Right cardiac atrium (tissue), 5 donors: ENCODE results near the gene TMEM229A. TPM values are rescaled to one million over a fixed set of nuclear protein-coding genes. Genes with fewer than 3 reads are reported as not detected.

ENCODE experiments used
- ATAC-seq, 2 donors: fragments of 200-7000 bp; cut with Tn5 transposase; one replicate each; pipeline versions ENCODE4 v1.8.0 to v1.9.1; 2020; ENCODE audit warnings: moderate library complexity in 2 of 2, mild to moderate bottlenecking in 1 of 2
- DNase-seq, 3 donors: peaks; one replicate each; pipeline ENCODE4 v3.0.0-alpha.2; 2020
- H3K27ac ChIP-seq: one replicate; pipeline ENCODE4 v1.5.1; 2013; ENCODE audit warnings: mild to moderate bottlenecking, low read length, control low read depth, moderate library complexity
- H3K27me3 ChIP-seq: one replicate; pipeline ENCODE4 v1.6.1; 2013; ENCODE audit not compliant: control insufficient read depth, insufficient read depth
- H3K4me1 ChIP-seq: one replicate; pipeline ENCODE4 v1.6.1; 2013; ENCODE audit warnings: low read length; ENCODE audit not compliant: control insufficient read depth, insufficient read depth
- H3K4me3 ChIP-seq: one replicate; pipeline ENCODE4 v1.5.1; 2013; ENCODE audit warnings: low read length, control low read depth
- H3K9me3 ChIP-seq: one replicate; pipeline ENCODE4 v1.6.1; 2013; ENCODE audit warnings: low read length; ENCODE audit not compliant: control insufficient read depth
- WGBS: extraction: QIAGEN DNeasy Blood & Tissue Kit; methylation state at CpG from one replicate; pipeline ENCODE4 v1.1.7; 2013; 5-methylcytosine and 5-hydroxymethylcytosine counted together
- intact Hi-C, 4 donors: fragments of 100-400 bp; cut with DNase I; formaldehyde crosslinking; loops; one replicate each; pipeline versions ENCODE4 v1.11.0 to v1.14.0; 2022 to 2023
- polyA plus RNA-seq: library from polyadenylated mRNA; stranded (reverse); fragments of 200-250 nt; gene quantifications from one replicate; pipeline ENCODE4 v1.2.3, GENCODE V29; 2013
- total RNA-seq, 4 donors: library from RNA; stranded (reverse); fragmentation: NEBNext Ultra II Directional; extraction: Animal tissue kit (Norgen Biotek cat#: 25700); gene quantifications; one replicate each; pipeline ENCODE4 v1.2.1, GENCODE V29; 2021
- donor health status: healthy with polysubstance abuse.
- donor health status: DM: no; HTN: yes; CAD: no.
- donor health status: DM: no; HTN: no; CAD: no.
- donor health status: DM: no; HTN: yes; CAD: no; lungs with severe emphysema.
- donor health status: DM: yes; HTN: yes; CAD: no.

TMEM229A gene
- total and polyA plus RNA-seq, 5 donors, result 0.22 to 1.6 (median 0.76) TPM

DNA sequence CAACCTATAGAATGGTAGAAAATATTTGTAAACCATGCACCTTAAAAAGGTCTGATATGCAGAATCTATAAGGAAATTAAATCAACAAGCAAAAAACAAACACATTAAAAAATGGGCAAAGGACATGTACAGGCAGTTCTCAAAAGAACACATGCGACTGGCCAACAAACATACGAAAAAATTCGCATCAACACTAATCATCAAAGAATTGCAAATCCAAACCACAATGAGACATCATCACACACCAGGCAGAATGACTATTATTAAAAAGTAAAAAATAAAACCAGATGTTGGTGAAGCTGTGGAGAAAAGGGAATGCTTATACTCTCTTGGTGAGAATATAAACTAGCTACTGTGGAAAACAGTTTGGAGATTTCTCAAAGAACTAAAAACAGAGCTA, 33.2 kb downstream of the TMEM229A start:
- Histone ChIP-seq H3K27me3 (no peaks in the 10 kb centered on the region), H3K4me3 (no peak overlapping the region), H3K4me1 (no peaks in the 10 kb centered on the region), H3K9me3 (no peaks in the 10 kb centered on the region), H3K27ac (no peak overlapping the region)
- WGBS, result 90% methylated on average over 3 of the region's 3 CpGs
- ATAC-seq (no peak), DNase-seq (no peak)
- intact Hi-C loops, result no loop called here

- no peak for ATAC-seq
- H3K4me1 ChIP-seq, result no peaks in the 10 kb centered on the region
- no peak for DNase-seq
- H3K4me3 ChIP-seq, result no peak overlapping the region
- H3K9me3 ChIP-seq, result no peaks in the 10 kb centered on the region
- intact Hi-C loops, result no loop called here
- 88% methylated on average over 5 of the region's 5 CpGs for WGBS
- H3K27ac ChIP-seq, result no peak overlapping the region
- no peaks in the 10 kb centered on the region for H3K27me3 ChIP-seq
Observed at GRCh38 chr7:123998921-123999320, 33.9 kb downstream of the TMEM229A start.

DNA sequence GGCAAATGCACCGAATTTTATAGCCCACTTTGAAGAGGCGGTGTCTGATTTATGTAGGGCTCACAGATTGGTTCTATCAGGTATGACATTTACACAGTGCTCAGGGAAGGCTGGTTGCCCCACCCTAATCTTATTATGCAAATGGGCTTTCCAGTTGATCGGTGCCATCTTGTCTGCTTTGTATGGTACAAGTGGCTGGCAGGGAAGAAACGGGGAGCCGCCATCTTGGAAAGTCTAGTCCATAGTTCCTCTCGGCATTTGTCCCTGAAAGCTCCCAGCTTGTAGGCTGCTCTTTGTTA, 36.6 kb downstream of the TMEM229A start:
- H3K4me1 ChIP-seq, result no peaks in the 10 kb centered on the region
- H3K27ac ChIP-seq, result no peak overlapping the region
- no peaks in the 10 kb centered on the region for H3K27me3 ChIP-seq
- 95% methylated on average over 6 of the region's 6 CpGs for WGBS
- intact Hi-C loops, result no loop called here
- H3K9me3 ChIP-seq, result no peaks in the 10 kb centered on the region
- no peak overlapping the region for H3K4me3 ChIP-seq
- DNase-seq, result no peak
- no peak for ATAC-seq

DNA sequence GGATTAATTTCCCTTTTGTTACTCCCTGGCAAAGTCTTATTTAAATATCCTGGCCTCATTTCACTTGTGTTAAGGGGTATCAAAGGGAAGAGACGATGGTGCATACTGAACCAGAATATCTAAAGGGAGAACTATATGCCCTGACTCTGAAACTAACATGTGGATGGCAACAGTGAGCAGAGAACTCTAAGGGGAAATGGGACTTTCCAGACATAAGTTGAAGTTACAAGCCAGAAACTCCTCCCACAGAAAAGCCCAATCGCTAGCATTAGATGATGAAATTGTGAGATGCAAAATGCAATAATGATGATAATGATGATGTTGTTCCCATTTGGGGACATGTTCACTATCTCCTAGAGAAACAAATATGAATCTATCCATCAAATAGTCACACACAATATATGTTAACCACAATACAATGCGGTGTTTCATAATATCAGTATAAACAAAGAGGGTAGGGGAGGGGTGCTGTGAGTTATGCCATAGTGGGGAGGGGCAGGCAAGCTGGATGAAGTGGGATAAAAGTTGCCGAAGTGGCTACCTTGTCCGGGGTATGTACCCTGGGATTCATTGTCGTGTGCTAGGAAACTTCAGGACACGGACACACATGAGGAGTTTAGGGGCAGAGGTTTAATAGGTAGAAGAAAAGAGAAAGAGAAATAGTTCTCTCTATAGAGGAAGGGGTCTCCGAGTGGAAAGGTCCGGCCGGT, 37.1 kb downstream of the TMEM229A start:
- H3K4me3 ChIP-seq, result no peak overlapping the region
- no peak overlapping the region for H3K27ac ChIP-seq
- H3K4me1 ChIP-seq, result no peaks in the 10 kb centered on the region
- no peak for ATAC-seq
- H3K27me3 ChIP-seq, result no peaks in the 10 kb centered on the region
- 94% methylated on average over 10 of the region's 10 CpGs for WGBS
- intact Hi-C loops, result no loop called here
- no peak for DNase-seq
- no peaks in the 10 kb centered on the region for H3K9me3 ChIP-seq

GRCh38 chr7:123994449-123994848, 38.4 kb downstream of the TMEM229A start:
- intact Hi-C loops, result no loop called here
- ATAC-seq (no peak), DNase-seq (no peak)
- no peak overlapping the region for H3K4me3 ChIP-seq
- no peaks in the 10 kb centered on the region for H3K9me3 ChIP-seq
- no peaks in the 10 kb centered on the region for H3K27me3 ChIP-seq
- no peaks in the 10 kb centered on the region for H3K4me1 ChIP-seq
- H3K27ac ChIP-seq, result no peak overlapping the region

GRCh38 chr7:123993996-123994395, 38.9 kb downstream of the TMEM229A start:
- no peak for ATAC-seq
- Histone ChIP-seq H3K27me3 (no peaks in the 10 kb centered on the region), H3K4me3 (no peak overlapping the region), H3K4me1 (no peaks in the 10 kb centered on the region), H3K9me3 (no peaks in the 10 kb centered on the region), H3K27ac (no peak overlapping the region)
- intact Hi-C loops, result no loop called here
- DNase-seq, result no peak
- 46% methylated on average over 2 of the region's 2 CpGs for WGBS

DNA sequence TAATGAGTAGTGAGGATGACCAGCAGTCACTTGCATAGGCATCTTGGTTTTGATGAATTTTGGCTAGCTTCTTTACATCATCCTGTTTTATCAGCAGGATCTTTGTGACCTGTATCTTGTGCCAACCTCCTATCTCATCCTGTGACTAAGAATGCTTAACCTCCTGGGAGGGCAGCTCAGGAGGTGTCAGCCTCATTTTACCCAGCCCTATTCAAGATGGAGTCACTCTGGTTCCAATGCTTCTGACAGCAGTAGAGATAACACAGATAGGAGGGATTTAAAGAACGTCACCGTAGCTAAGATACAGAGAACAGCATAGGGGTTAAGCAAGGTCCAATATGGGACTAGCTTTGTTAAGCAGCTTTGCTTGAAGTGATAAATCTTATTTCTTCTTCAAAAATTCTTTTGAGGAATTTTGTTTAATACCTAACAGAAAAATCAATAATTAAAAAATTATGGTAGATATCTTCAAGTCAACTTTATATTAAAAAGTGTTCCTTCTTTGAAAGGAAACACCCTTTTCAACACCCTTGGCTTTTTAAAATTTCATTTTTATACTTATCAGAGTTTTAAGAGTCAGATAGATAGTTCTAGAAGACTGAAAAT, 39.9 kb downstream of the TMEM229A start:
- Histone ChIP-seq H3K27me3 (no peaks in the 10 kb centered on the region), H3K4me1 (no peaks in the 10 kb centered on the region), H3K9me3 (no peaks in the 10 kb centered on the region), H3K4me3 (no peak overlapping the region), H3K27ac (no peak overlapping the region)
- ATAC-seq, result no peak
- 40% methylated on average over 2 of the region's 2 CpGs for WGBS
- no peak for DNase-seq
- intact Hi-C loops, result no loop called here

DNA sequence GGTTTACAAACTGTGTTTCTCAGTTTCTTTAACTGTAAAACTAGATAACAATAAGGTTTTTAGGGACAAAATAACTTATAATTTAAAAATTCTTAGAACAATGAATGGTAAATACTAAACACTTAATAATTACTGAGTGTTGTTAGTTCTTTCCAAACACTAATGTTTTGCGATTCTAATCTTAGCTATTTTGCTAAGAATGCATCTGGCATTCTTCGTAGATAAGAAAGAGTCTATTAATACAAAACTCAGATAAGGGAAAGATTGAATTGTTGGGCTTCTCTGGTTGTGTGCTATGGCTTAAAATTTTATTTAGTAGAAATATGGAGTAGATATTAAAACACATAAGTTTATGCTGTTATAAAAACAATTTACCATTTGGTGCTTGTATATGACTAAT, 45.4 kb downstream of the TMEM229A start:
- Histone ChIP-seq H3K4me1 (no peaks in the 10 kb centered on the region), H3K27ac (no peak overlapping the region), H3K4me3 (no peak overlapping the region), H3K9me3 (no peaks in the 10 kb centered on the region), H3K27me3 (no peaks in the 10 kb centered on the region)
- DNase-seq, result no peak
- intact Hi-C loops, result no loop called here
- WGBS, result 16% methylated on average over 2 of the region's 2 CpGs
- ATAC-seq, result no peak

Other genes starting within 250 kb of the TMEM229A start
- under 1 TPM in 2 of 4 donors, not detected in 2; 0.41 to 0.42 TPM for gene HYAL4, start 187.9 kb downstream of the TMEM229A start, total RNA-seq
- gene HYAL4, start 187.9 kb downstream of the TMEM229A start, polyA plus RNA-seq, result not detected
- not detected for gene SPAM1, start 107.8 kb downstream of the TMEM229A start, total RNA-seq
- gene SPAM1, start 107.8 kb downstream of the TMEM229A start, polyA plus RNA-seq, result not detected